Right lobe of liver (tissue), 6 donors: ENCODE measurements around the gene CCDC182. TPM values are rescaled to one million over a fixed set of nuclear protein-coding genes. Genes with fewer than 3 reads are reported as not detected.

Experiments
- ATAC-seq, 4 donors: fragments of 200-7000 bp; cut with Tn5 transposase; one replicate each; pipeline ENCODE4 v1.9.1; 2020; ENCODE audit warnings: mild to moderate bottlenecking in 4 of 4, moderate library complexity in 4 of 4
- DNase-seq, 3 donors: peaks; one replicate each; pipeline ENCODE4 v3.0.0-alpha.2; 2020
- H3K27ac ChIP-seq, 3 donors: fragments of 200-600 bp; one replicate each; pipeline ENCODE4 v1.8.0; 2022
- H3K27me3 ChIP-seq, 2 donors: fragments of 200-600 bp; one replicate each; pipeline ENCODE4 v1.8.0; 2022
- H3K36me3 ChIP-seq, 4 donors: fragments of 200-600 bp; sonication (generic) in 1 of 4; one replicate each; pipeline versions ENCODE4 v1.5.1 to v1.8.0; 2017 to 2022; ENCODE audit warnings: control low read depth in 1 of 4
- H3K4me1 ChIP-seq, 4 donors: fragments of 200-600 bp; sonication (generic) in 1 of 4; one replicate each; pipeline versions ENCODE4 v1.5.1 to v1.8.0; 2017 to 2022; ENCODE audit warnings: control low read depth in 1 of 4
- H3K4me3 ChIP-seq, 3 donors: fragments of 200-600 bp; one replicate each; pipeline ENCODE4 v1.8.0; 2022
- H3K9me3 ChIP-seq, 4 donors: fragments of 200-600 bp; sonication (generic) in 1 of 4; one replicate each; pipeline versions ENCODE4 v1.5.1 to v1.8.0; 2017 to 2022; ENCODE audit warnings: control low read depth in 1 of 4
- CTCF ChIP-seq, 4 donors: fragments of 200-600 bp in 3 of 4; fragments of 450-650 bp in 1 of 4; IDR thresholded peaks; one replicate each; pipeline versions ENCODE4 v1.5.1 to v1.8.0; 2016 to 2022; ENCODE audit warnings: antibody characterized with exemption in 4 of 4, mild to moderate bottlenecking in 2 of 4
- POLR2A ChIP-seq: fragments of 450-650 bp; IDR thresholded peaks from one replicate; pipeline ENCODE4 v1.6.1; 2017; ENCODE audit warnings: antibody characterized with exemption, mild to moderate bottlenecking
- WGBS: methylation state at CpG from one replicate; pipeline ENCODE4 v1.1.6; 2018; ENCODE audit warnings: low coverage, low lambda C conversion rate; ENCODE audit not compliant: insufficient coverage; ENCODE audit errors: missing lambda C conversion rate; 5-methylcytosine and 5-hydroxymethylcytosine counted together
- intact Hi-C, 2 donors: fragments of 100-400 bp; cut with DNase I; formaldehyde crosslinking; loops; one replicate each; pipeline versions ENCODE4 v1.11.2 to v1.14.1; 2022
- total RNA-seq, 6 experiments: library from RNA; depleted of rRNA in 2 of 6; stranded (reverse); fragments of >200 nt in 2 of 6; fragmentation: NEBNext Ultra II Directional in 3 of 6; extraction: Animal tissue kit (Norgen Biotek cat#: 25700) in 3 of 6; gene quantifications; one replicate each; pipeline versions ENCODE4 v1.1.0 to v1.2.4, GENCODE V29; 2016 to 2023
- donor health status: DM: no; HTN: yes; CAD: no.
- donor health status: DM: no; HTN: no; CAD: no.
- donor health status: DM: no; HTN: no; CAD: no.
- donor health status: DM: no; HTN: yes; CAD: no.
- donor health status: DM: no; HTN: yes; CAD: no.

The CCDC182 gene
- total RNA-seq, 6 experiments from 2014 or later, result not detected

GRCh38 chr17:57752031-57752905 lies 7.2 kb upstream of the CCDC182 start:
- no peaks in the 10 kb centered on the region for H3K27me3 ChIP-seq
- no peaks in the 10 kb centered on the region for H3K9me3 ChIP-seq
- H3K4me1 ChIP-seq, result no peaks in the 10 kb centered on the region
- 86% methylated on average over 3 of the region's 8 CpGs for WGBS
- ATAC-seq, result no peak
- H3K36me3 ChIP-seq, result no peaks in the 10 kb centered on the region
- DNase-seq, result no peak
- H3K4me3 ChIP-seq, result no peak overlapping the region
- TF ChIP-seq CTCF (IDR thresholded peaks at IDR 0.05) (no peak), POLR2A (no peak)
- no peak overlapping the region for H3K27ac ChIP-seq
- intact Hi-C loops, result no loop called here

- Histone ChIP-seq H3K36me3 (no peaks in the 10 kb centered on the region), H3K4me1 (no peaks in the 10 kb centered on the region), H3K9me3 (no peaks in the 10 kb centered on the region), H3K27ac (no peak overlapping the region), H3K4me3 (no peak overlapping the region), H3K27me3 (no peaks in the 10 kb centered on the region)
- no peak for DNase-seq
- WGBS, result 67% methylated on average over 6 of the region's 8 CpGs
- ATAC-seq, result no peak
- intact Hi-C loops, result no loop called here
- no peak for TF ChIP-seq POLR2A
- no peak for TF ChIP-seq CTCF (IDR thresholded peaks at IDR 0.05)
Observed at GRCh38 chr17:57751348-57751971, 6.4 kb upstream of the CCDC182 start.

- Histone ChIP-seq H3K9me3 (no peaks in the 10 kb centered on the region), H3K27me3 (no peaks in the 10 kb centered on the region), H3K4me3 (no peak overlapping the region), H3K4me1 (no peaks in the 10 kb centered on the region), H3K27ac (no peak overlapping the region), H3K36me3 (no peaks in the 10 kb centered on the region)
- ATAC-seq (no peak), DNase-seq (no peak)
- TF ChIP-seq CTCF (IDR thresholded peaks at IDR 0.05) (no peak), POLR2A (no peak)
- intact Hi-C loops, result no loop called here
- 0% methylated on average over 1 of the region's 8 CpGs for WGBS
Observed at GRCh38 chr17:57750895-57751294, 5.8 kb upstream of the CCDC182 start.

GRCh38 chr17:57750109-57750871 lies 5.2 kb upstream of the CCDC182 start:
- H3K4me1 ChIP-seq, result no peaks in the 10 kb centered on the region
- TF ChIP-seq CTCF (IDR thresholded peaks at IDR 0.05) (no peak), POLR2A (no peak)
- H3K4me3 ChIP-seq, result no peak overlapping the region
- intact Hi-C loops, result no loop called here
- H3K9me3 ChIP-seq, result no peaks in the 10 kb centered on the region
- DNase-seq, result no peak
- WGBS, result 37% methylated on average over 4 of the region's 23 CpGs
- H3K36me3 ChIP-seq, result no peaks in the 10 kb centered on the region
- no peaks in the 10 kb centered on the region for H3K27me3 ChIP-seq
- ATAC-seq, result no peak
- no peak overlapping the region for H3K27ac ChIP-seq
